Renal cortex interstitium (tissue), 11 donors: ENCODE data around the gene CHTF18. TPM values are rescaled to one million over a fixed set of nuclear protein-coding genes. Genes with fewer than 3 reads are reported as not detected.
"Not testable (repeated sequence)": the region's sequence is repeated elsewhere in the genome, so short reads cannot be mapped to it uniquely, and the experiment has no call there.

Experiments
- DNase-seq, 11 donors: peaks; one replicate each; pipeline ENCODE4 v3.0.0-alpha.2; 2013; ENCODE audit warnings: low read depth in 9 of 11, low spot score in 4 of 11; ENCODE audit errors: extremely low read depth in 1 of 11
- polyA plus RNA-seq, 3 donors: library from polyadenylated mRNA; unstranded; fragments of 120-200 nt; gene quantifications; one replicate each; pipeline ENCODE4 v1.2.1, GENCODE V29; 2013; ENCODE audit not compliant: insufficient read length in 3 of 3

CHTF18 gene
- polyA plus RNA-seq, 3 donors, result 22.3 to 35.4 (median 32.3) TPM

DNA sequence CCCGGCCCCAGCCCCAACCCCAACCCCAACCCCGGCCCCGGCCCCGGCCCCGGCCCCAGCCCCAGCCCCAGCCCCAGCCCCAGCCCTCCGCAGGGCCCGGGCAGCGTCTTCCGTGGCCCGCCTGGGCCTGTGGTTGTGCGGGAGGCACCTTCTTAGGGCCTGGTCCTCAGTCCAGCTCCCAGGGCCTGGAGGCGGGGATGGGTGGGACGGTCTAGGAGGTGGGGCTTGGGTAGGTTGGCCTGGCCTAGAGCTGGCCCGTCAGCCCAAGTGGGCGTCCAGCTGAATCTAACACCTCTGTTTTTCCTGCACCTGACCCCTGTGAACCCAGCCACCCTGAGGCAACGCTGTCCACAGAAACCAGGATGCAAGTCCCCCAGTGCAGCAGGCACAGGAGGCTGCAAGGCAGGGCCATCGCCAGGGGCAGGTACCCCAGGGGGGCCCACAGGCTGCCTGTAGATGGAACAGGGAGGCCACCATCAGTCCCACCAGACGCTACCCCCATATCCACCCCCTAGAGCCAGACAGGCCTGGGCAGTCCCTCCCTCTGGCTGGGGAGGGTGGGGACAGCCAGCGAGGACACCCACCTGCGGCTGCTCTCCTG lies 19.1 kb upstream of the CHTF18 start:
- no peak for DNase-seq

DNA sequence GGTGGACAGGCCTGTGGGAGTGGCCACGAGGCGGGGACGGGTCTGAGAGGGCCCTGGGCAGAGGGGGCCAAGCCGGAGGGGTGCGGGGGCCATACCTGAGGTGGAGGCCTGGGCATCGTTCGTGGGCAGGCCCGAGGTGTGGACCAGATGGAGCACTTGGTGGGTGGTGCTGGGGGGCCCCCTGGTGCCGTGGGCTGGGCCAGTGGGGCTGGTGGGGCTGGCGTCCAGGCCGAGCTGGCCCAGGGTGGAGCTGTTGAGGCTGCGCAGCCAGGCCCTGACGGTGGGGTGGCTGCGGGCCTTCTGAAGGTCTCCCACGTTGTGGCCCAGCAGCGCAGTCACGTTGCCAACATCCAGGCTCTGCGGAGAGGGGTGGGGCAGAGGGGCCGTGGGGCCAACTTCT lies 18.5 kb upstream of the CHTF18 start:
- DNase-seq, result no peak

DNA sequence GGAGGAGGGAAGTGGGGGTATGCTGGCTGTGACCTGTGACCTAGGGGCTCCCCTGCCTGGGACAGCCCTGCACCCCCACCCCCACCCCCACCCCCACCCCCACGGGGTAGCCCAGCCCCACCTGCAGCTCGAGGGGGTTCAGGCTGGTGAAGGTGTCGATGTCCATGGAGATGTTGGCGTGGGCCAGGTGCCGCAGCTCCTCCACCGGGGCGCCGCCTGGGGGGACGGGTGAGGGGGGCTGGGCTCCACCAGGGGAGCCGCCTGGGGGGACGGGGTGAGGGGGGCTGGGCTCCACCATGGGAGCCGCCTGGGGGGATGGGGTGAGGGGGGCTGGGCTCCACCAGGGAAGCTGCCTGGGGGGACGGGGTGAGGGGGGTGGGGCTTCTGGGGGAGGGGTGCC lies 18.0 kb upstream of the CHTF18 start:
- DNase-seq, result no peak

DNA sequence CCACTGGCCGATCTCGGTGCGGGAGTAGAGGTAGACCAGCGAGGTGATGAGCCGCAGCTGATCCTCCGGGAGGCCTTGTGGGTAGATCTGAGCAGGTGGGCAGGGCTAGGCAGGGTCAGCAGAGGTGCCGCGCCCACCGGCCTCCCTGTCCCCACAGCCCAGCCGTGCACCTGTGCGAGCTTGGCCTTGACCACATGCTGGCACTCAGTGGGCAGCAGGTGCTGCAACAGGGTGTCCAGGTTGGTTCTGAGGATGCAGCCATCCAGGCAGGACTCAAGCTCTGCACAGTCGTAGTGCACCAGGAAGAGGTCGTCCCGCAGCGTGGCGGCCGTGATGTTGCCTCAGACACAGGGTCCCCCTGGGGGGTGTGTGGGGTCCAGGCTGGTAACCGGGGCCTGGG lies 15.5 kb upstream of the CHTF18 start:
- DNase-seq, result no peak

DNA sequence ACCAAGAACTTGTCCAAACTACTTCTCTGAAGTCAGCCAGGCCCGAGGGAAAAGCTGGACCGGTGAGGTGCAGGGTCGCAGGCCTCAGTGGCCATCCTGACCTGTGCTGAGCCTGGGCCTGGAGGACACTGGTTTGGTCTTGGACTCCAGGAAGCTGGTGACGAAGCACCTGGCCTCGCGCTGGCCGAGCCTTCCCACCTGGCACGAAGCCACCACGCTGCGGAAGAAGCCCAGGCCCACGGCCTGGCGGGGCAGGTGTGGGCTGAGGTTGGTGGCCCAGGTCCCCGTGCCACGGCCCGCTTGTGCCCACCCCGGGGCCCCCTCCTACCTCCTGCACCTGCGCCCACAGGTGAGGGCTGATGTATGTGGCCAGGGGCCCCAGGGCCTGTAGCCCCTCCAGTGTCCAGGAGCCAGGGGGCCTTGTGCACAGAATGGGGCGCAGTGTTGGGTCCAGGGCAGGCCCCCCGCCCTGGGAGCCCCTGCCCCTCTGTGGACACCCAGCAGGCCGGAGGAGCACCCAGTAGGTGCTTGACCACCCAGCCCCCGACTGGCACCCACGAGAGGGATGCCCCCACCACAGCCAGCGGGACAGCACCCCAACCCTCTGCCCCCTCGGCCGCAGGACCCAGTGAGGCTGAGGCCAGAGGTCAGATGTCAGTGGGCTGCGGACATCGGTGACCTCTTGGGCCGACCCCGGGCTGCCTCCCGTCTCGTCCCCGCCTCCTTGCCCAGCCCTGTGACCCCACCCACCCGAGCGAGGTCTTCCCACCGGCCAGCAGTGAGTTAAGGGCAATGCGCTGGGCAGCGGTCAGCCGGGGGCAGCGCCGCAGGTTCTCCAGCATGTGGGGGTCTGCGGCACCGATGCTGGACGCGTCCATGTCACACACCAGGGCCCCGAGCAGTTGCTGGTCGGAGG lies 14.1 kb upstream of the CHTF18 start:
- DNase-seq, result no peak

DNA sequence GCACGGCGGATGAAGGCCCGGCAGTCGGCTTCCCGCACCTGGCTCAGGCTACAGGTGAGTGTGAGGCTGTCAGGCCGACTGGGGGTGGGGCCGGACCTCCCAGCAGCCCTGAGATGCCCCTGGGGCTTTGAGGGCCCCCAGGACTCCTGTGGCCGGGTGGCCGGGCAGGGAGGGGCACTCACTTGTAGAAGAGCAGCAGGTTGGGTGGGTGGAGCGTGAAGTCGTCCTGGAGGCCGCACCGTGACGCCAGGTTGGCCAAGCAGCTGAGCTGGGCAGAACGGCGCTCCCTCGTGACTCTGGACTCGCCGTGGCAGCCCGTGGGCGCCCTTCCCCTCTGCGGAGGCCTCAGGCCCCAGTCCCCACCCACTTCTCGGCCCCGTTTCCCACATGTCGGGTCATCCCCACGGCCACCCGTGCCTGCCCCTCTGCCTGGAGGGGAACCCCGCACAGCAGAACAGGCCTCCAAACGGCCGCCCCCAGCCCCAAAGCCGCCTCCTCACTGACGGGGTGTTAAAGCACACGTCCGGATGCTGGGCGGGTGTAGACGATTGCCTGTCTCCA lies 13.1 kb upstream of the CHTF18 start:
- DNase-seq, result no peak

DNA sequence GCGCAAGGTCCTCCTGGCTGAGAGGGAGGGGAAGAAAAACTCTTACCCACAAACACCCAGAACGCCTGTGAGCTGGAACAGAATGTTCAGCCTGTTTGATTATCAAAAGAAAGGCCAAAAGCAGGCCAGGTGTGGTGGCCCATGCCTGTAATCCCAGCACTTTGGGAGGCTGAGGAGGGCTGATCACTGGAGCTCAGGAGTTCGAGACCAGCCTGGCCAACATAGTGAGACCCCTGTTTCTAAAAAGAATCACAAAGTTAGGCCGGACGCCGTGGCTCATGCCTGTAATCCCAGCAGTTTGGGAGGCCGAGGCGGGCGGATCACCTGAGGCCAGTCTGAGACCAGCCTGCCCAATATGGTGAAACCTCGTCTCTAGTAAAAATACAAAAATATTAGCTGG lies 12.1 kb upstream of the CHTF18 start:
- not testable (repeated sequence) for DNase-seq

DNA sequence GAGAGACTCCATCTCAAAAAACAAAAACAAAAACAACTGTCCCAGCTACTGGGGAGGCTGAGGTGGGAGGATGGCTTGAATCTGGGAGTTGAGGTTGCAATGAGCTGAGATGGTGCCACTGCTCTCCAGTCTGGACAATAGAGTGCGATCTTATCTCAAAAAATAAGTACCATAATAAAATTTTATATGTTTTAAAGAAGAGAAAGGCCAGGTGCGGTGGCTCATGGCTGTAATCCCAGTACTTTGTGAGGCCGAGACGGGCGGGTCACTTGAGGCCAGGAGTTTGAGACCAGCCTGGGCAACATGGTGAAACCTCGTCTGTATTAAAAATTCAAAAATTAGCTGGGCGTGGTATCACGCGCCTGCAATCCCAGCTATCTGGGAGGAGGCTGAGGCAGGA lies 11.6 kb upstream of the CHTF18 start:
- DNase-seq, result no peak

DNA sequence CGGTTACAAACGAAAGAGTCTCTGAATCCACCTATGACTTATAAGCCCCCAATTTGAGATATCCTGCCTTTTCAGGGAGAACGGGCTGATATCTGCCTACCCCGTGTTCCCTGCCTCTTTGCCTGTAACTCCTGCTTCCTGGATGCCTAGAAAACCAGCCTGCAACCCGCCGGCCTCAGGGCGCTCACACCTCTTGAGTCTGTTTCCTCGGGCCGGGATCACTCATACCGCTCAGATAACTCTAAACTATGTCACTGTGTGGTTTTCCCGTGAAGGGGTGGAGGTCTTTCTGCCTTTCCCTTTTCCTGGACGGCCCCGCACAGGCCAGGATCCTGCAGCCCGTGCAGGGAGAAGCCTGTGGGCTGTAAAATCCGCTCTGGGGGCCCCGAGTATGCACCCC lies 10.6 kb upstream of the CHTF18 start:
- no peak for DNase-seq

DNA sequence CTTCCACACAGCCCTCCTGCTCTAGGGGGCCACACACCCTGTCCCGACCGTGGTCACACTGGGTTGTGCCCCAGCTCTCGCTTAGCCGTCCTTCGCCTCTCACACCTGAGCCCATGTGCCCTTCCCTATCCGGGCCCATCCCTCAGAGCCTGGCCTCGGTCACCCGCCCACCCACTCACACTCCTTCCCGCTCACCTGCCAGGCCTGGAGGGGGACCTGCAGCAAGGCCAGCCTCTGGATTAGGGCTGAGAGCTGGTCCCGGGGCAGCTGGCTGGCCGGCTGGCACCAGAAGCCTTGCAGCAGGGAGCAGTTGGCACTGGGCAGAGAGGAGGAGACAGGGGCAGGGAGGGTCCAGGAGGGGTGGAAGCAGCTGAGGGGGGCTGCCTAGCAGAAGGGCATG lies 10.0 kb upstream of the CHTF18 start:
- DNase-seq, result no peak

DNA sequence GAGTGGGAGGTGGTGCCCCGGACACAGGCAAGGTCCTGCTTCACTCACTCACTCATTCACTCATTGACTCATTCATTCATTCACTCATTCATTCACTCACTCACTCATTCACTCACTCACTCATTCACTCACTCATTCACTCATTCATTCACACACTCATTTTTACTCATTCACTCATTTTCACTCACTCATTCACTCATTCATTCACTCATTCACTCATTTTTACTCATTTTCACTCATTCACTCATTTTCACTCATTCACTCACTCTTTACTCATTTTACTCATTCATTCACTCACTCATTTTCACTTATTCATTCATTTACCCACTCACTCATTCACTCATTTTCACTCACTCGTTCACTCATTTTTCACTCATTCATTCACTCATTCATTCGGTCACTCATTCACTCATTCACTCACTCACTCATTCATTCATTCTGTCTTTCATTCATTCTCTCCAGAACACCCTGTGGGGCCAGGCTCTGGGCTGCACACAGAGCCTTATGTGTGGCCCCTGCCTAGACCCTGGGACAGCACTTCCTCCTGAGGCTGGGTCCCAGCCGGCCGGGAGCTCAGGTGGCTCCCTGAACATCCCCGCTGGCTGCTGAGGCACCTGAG lies 9.4 kb upstream of the CHTF18 start:
- no peak for DNase-seq

DNA sequence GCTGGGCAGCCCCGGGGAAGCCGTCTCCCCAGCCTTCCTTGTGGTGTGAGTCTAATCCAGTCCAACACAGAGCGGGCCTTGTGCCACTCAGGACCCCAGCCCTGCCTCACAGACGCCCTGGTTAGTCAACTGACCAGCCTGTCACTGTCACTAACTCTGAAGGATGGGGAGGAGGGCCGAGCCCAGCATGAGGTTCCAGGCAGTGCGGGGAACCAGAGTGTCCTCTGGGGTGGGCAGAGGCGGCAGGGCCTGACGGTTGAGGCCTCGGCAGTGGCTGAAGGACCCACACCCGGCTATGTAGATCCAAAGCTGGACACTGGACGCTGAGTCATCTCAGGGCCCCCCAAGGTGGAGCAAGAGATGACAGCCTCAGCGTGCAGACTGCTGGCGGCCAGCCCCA lies 8.9 kb upstream of the CHTF18 start:
- DNase-seq, result no peak

DNA sequence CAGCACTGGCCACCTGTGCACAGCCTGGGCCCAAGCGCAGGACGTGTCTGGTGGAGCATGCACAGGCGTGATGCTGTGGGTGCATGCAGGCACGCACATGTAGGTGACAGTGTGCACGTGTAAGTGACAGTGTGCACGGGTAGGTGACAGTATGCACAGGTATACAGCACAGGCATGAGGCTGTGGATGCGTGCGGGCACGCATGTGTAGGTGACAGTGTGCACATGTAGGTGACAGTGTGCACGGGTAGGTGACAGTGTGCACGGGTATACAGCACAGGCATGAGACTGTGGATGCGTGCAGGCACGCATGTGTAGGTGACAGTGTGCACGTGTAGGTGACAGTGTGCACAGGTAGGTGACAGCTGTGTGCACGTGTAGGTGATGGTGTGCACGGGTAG lies 8.1 kb upstream of the CHTF18 start:
- DNase-seq, result no peak

DNA sequence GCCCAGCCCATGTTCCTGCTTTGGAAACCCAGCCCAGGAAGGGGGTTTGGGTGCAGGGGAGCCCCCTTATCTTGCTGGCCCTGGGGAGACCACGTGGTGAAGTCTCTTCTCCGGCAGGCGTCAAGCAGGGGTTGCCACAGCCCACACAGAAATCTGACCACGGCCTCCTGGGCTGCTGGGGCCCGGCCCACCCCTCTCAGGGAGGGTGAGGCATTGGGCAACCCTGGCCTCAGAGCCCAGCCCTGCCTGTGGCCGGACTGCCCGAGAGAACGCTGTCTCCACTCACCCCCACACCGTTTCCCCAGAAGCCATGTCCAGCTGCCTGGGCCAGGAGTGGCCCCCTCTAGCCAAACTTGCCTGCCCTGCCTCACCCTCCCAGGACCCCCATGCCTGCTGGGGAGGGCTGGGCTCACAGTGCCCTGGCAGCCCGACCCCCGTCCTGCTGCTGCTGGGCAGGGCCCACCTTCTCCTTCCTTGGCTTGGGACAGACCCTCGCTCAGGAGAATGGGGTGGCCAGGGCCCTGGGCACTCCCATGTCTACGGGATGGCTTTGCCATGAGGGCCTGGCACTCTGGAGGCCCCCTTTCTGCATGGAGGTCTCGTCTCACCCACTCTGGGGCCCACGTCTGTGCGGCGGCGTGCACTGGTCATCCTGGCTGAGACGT lies 6.9 kb upstream of the CHTF18 start:
- no peak for DNase-seq

DNA sequence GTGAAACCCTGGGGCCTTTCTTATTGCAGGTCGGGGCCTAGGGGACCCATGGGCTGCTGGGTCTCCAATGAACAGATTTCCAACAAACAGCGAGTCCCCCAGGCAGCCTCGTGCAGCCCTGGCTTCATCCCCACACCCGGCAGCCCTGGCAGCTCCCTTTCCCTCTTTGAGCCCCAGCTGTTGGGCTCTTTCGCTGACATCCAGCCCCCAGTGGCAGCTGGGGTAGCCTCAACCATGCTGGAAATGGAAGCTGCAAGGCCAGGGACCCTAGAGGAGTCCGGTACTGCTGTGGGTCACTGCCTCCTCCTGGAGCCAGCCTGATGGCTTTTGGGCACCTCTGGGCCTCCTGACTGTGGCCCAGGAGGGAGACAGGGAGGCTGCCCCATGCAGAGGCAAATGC lies 6.2 kb upstream of the CHTF18 start:
- no peak for DNase-seq

DNA sequence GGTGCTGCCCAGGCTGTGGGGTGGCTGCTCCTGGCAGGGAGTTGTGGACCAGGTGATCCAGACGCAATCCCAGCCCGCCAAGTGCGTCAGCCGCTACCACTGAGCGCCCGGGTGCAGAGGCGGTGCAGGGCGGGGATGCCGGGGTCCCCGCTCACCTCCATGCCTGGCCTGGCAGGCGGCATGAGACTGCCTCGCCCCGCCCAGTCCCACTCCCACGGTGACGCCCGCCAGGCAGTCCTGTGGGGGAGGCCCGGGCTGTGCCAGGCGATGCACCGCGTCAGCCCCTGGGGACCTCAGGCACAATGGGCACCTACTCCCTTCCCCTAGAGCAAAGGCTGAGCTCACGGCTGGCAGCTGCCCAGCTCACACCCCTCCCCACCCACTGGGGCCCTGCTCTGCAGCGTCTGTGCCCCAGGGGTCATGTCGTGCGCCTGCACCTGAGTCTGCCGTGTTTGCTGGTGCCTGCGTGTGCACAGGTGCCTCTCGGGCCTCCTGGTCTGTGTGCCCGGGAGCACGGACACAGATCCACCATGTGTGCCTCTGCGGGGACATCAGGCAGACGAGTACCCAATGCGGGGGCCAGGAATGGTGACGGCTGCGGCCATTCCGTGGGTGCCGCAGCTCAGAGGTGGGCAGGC lies 5.5 kb upstream of the CHTF18 start:
- DNase-seq, result peak in 1 of 11 donors; percentile 34

DNA sequence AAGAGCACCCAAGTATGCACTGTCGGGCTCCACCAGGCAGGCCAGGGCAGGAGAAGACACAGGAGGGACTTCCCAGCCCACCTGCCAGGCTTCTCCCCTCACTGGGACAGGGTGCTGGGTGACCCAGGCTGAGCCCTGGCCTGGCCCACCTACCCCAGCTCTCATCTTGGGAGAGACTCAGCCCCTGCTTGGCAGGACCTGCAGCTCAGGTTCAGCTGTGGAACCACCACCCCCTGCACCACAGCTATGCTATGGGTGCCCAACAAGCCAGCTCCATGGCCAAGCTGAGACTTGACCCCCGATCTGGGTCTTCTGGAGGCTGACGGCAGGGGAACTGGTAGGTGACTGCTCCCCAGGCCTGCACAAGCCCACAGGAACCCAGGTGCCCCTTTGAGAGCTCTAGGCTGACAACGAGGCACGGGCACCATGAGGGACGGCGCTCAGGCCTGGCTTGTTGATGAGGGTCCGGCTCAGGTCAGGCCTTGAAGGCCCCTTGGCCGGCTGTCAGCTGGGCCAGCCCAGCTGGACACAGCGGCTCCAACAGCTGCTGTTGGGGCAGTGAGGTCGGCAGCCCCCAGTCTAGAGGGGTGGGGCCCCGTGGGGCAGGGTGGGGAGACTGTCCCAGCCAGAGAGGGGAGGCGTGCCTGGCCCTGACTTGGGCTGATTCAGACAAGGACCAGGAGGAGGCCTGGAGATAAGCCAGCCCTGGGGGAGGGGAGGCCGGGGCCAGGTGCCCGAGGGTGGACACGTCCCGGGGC lies 4.8 kb upstream of the CHTF18 start:
- DNase-seq, result no peak

DNA sequence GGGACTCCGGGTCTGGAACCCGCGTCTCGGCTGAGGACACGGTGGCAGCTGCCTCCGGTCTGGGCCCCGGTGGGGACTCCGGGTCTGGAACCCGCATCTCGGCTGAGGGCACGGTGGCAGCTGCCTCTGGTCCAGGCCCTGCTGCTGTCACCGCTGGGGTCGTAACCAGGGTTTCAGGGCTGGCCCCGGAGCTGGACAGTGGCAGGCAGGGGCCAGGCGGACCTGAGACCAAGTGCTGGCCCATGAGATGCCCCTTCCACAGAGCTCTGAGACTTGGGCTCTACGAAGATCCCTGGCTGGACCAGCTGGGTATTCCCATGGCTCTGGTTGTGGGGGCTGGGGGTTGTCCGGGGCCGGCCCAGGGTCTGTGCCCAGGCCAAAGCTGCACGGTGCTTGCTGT lies 4.0 kb upstream of the CHTF18 start:
- no peak for DNase-seq
